Motor neuron (in vitro differentiated cells): ENCODE data around the gene KIFC1. TPM values are rescaled to one million over a fixed set of nuclear protein-coding genes. Genes with fewer than 3 reads are reported as not detected.

ENCODE experiments used
- ATAC-seq, 8 experiments: fragments of 200-7000 bp; cut with Tn5 transposase; replicated peaks in 6 of 8; 2 replicates each; pipeline ENCODE4 v1.8.0; 2021; ENCODE audit warnings: mild to moderate bottlenecking in 8 of 8, moderate library complexity in 8 of 8
- H3K27ac ChIP-seq, 2 donors: fragments of 250-450 bp; sonication (Bioruptor Pico); 2 replicates each; pipeline ENCODE4 v1.9.0; 2021; ENCODE audit warnings: antibody characterized with exemption in 2 of 2, mild to moderate bottlenecking in 2 of 2, moderate library complexity in 1 of 2
- H3K4me1 ChIP-seq, 2 donors: fragments of 250-450 bp; sonication (Bioruptor Pico); replicated peaks in 1 of 2; 2 replicates each; pipeline ENCODE4 v1.6.1; 2021; ENCODE audit warnings: antibody characterized with exemption in 2 of 2, mild to moderate bottlenecking in 2 of 2, moderate library complexity in 1 of 2
- H3K4me3 ChIP-seq, 5 donors: fragments of 250-450 bp; sonication (Bioruptor Pico); 2 replicates each; pipeline ENCODE4 v1.9.0; 2021; ENCODE audit warnings: antibody characterized with exemption in 5 of 5, mild to moderate bottlenecking in 5 of 5, moderate library complexity in 4 of 5
- WGBS, 10 experiments: fragments of 450-650 bp; shearing (Covaris generic); methylation state at CpG; one replicate each; pipeline ENCODE4 v1.0.0; 2022; 5-methylcytosine and 5-hydroxymethylcytosine counted together
- in situ Hi-C, 9 experiments: fragments of 400-800 bp; cut with MboI; loops; one replicate each; pipeline ENCODE4 v1.15.0; 2021; ENCODE audit warnings: low sequenced_read_pairs in 9 of 9, low pct_unique_long_range_greater_than_20kb in 2 of 9; ENCODE audit not compliant: unreplicated experiment in 9 of 9
- total RNA-seq, 8 experiments: library from RNA; unstranded; fragments of 300-600 nt; gene quantifications; 2 replicates each; pipeline versions ENCODE4 v1.2.3 to v1.2.4, GENCODE V29; 2022

KIFC1 gene
- total RNA-seq, 8 experiments from 2014 or later: 1.1 to 49.4 (median 2.5) TPM

DNA sequence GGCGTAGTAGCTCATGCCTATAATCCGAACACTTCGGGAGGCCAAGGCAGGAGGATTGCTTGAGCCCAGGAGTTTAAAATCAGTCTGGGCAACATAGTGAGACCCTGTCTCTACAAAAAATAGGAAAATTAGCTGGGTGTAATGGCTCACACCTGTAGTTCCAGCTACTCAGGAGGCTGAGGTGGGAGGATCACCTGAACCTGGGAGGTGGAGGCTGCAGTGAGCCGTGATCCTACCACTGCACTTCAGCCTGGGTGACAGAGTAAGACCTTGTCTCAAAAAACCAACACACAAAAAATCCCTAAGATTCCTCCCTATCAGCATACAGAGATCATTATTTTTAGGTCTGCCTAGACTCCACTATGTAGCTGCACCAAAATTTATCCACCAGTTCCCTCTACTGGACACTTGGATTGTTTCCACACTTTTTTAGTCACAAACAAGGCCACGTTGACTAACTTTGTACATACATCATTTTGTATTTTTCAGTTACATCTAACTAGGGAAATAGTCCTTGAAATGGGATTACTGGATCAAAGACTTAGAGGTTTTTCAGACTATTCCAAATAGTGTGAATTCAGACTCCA is 15.6 kb downstream of the KIFC1 start:
- H3K27ac ChIP-seq: no peak overlapping the region
- in situ Hi-C loops: no loop called here
- H3K4me3 ChIP-seq: no peak overlapping the region
- 71 to 100% (median 89%) methylated on average over 2 to 5 of the region's 5 CpGs; no CpG with 5 or more reads in 4 of the 10 experiments for WGBS, 10 experiments
- ATAC-seq: peak in 2 of 8 experiments; percentile 1
- peaks cover 7 to 9% of the 10 kb centered on the region in 2 donors for H3K4me1 ChIP-seq

- peak; percentile 86 to 95 (median 91) for ATAC-seq
- in situ Hi-C loops: no loop called here
- WGBS, 10 experiments: 0% methylated on average over 1 to 10 of the region's 65 CpGs; no CpG with 5 or more reads in 5 of the 10 experiments
Measured at GRCh38 chr6:33410050-33410710, 18.6 kb downstream of the KIFC1 start.

DNA sequence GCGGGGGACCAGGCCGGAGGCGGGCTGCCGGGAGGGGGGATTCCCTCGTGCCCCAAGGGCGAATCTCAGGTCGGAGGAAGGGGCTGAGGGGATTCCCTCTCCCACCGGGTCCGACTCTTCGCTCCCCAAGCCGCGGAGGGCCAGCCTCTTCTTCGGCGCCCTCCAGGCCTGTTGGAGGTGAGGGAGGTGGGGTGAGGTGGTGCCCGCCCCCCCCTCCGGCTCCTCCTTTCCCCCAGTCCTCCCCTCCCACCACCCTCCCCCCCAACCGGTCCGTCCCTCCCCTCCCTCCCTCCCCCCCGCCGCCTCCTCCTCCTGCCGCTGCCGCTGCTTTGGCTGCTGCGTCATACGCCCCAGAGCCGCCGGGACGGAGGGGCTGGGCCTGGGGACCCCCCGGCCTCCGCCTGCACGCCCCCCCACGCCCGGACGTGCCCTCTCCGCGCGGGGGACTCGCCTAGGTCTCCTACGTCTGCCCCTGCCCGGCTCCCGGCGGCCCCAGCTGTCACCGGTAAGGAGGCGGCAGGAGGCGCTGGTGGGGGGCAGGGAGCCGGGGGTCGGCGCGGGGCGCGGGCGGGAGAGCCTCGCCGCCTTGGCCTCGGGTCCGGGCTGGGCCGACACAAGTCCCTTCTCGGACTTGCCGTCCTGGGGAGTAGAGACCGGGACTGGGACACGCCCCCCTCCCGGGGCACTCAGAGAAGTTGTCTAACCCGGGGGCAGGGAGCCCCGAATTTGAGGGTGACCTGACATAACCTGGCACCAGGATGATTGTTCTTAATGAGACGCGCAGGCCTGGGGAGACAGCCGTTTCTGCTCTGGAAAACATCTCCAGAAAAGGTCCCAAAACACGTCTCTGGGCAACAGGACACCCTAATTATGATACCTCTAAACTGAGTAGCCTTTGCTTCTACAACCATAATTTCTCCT is 19.3 kb downstream of the KIFC1 start, which contains the start of gene PHF1:
PHF1 (plus strand) TSS at position 304 of the 921 bp plus-strand sequence. CDS start 1,250 bp downstream, outside the sequence.
- in situ Hi-C loops: no loop called here
- H3K4me1 ChIP-seq: peaks cover 7 to 11% of the 10 kb centered on the region in 2 donors

More at GRCh38 chr6:33410050-33410710, 18.6 kb downstream of the KIFC1 start:
- Histone ChIP-seq H3K4me3 (peak overlapping the region; percentile 77 to 96 (median 93)), H3K4me1 (peaks cover 7 to 9% of the 10 kb centered on the region in 2 donors), H3K27ac (peak overlapping the region; percentile 96 to 97)

GRCh38 chr6:33411632-33412005 is 20.0 kb downstream of the KIFC1 start:
- WGBS, 10 experiments: 44 to 100% (median 71%) methylated on average over 1 to 6 of the region's 6 CpGs; no CpG with 5 or more reads in 2 of the 10 experiments
- ATAC-seq: no peak
- in situ Hi-C loops: no loop called here
- H3K4me3 ChIP-seq: peak overlapping the region; percentile 77 to 96 (median 93)
- peak overlapping the region in 1 of 2 donors; percentile 97 for H3K27ac ChIP-seq
- H3K4me1 ChIP-seq: peaks cover 12 to 18% of the 10 kb centered on the region in 2 donors

More for the DNA sequence above, 19.3 kb downstream of the KIFC1 start, which contains the start of gene PHF1:
- Histone ChIP-seq H3K4me3 (peak within 1 kb of the TSS; percentile 77 to 96 (median 93)), H3K27ac (peak within 1 kb of the TSS; percentile 96 to 97)
- ATAC-seq: peak; percentile 25 to 59 (median 38)
- no CpG with 5 or more reads among the region's 67 CpGs for WGBS, 10 experiments

DNA sequence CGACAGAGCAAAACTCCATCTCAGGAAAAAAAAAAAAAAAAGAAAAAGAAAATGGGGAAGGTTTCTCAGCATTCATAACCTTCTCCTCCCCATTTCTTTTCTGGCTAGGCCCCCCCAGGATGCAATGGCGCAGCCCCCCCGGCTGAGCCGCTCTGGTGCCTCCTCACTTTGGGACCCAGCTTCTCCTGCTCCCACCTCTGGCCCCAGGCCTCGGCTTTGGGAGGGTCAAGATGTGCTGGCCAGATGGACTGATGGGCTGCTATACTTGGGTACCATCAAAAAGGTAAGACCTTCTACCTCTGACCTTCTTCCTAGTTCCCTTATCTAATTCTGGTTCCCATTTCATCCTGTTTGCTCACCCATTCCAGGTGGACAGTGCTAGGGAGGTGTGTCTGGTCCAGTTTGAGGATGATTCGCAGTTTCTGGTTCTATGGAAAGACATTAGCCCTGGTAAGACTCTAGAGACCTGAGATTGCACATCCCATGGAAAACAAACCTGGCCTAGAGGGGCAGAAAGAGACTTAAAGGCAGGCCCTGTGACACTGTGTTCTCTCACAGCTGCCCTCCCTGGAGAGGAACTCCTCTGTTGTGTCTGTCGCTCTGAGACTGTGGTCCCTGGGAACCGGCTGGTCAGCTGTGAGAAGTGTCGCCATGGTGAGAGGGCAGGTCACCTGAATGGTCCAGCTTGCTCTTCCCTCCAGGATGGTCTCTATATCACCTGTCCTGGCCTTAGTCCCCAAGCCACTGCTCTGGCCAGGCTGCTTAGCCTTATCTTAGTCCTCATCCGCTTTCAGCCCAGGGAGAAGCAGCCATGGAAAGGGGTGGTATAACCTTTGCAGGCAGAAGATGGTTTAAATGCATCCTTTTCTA is 20.8 kb downstream of the KIFC1 start:
- in situ Hi-C loops: no loop called here
- WGBS, 10 experiments: 91 to 100% (median 100%) methylated on average over 1 to 5 of the region's 10 CpGs; no CpG with 5 or more reads in 3 of the 10 experiments
- ATAC-seq: no peak
- peak overlapping the region in 4 of 5 donors; percentile 77 to 96 (median 92) for H3K4me3 ChIP-seq
- peaks cover 19% of the 10 kb centered on the region in 2 donors for H3K4me1 ChIP-seq
- no peak overlapping the region for H3K27ac ChIP-seq

DNA sequence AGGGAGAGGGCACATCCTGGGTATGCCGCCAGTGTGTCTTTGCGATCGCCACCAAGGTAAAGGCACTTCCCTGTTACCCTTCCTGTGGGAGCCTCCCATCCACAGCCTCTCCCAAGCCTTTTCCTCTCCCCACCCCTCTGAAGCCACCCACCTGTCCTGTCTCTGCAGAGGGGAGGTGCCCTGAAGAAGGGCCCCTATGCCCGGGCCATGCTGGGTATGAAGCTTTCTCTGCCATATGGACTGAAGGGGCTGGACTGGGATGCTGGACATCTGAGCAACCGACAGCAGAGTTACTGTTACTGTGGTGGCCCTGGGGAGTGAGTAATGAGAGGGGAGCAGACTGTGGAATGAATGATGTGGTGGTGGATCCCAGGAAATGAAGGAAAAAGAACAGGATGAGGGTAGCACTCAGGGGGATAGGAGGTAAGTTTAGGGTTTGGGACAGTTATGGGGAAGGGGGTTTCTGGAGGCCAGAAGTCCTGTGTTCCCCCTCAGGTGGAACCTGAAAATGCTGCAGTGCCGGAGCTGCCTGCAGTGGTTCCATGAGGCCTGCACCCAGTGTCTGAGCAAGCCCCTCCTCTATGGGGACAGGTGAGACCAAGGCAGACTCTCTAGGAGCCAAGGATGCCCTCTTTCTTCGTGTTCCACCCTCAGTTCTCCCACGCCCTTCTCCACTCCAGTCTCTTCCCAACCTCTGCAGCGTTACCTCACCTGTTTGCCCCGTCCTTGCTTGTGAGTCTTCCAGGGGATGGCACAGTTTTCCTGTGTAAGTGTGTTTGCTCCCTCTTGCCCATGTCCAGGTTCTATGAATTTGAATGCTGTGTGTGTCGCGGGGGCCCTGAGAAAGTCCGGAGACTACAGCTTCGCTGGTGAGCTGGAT is 21.9 kb downstream of the KIFC1 start:
- 83 to 100% (median 93%) methylated on average over 1 to 9 of the region's 14 CpGs; no CpG with 5 or more reads in 2 of the 10 experiments for WGBS, 10 experiments
- Histone ChIP-seq H3K4me3 (no peak overlapping the region), H3K4me1 (peaks cover 19 to 20% of the 10 kb centered on the region in 2 donors), H3K27ac (no peak overlapping the region)
- ATAC-seq: no peak
- in situ Hi-C loops: no loop called here

GRCh38 chr6:33414592-33415271 is 23.1 kb downstream of the KIFC1 start:
- in situ Hi-C loops: no loop called here
- Histone ChIP-seq H3K27ac (no peak overlapping the region), H3K4me1 (peaks cover 30 to 32% of the 10 kb centered on the region in 2 donors), H3K4me3 (no peak overlapping the region)
- ATAC-seq: no peak
- WGBS, 10 experiments: 42 to 83% (median 56%) methylated on average over 2 to 3 of the region's 12 CpGs; no CpG with 5 or more reads in 6 of the 10 experiments

- Histone ChIP-seq H3K4me1 (peaks cover 34% of the 10 kb centered on the region in 2 donors), H3K4me3 (peak overlapping the region in 2 of 5 donors; percentile 58 to 60), H3K27ac (no peak overlapping the region)
- WGBS, 10 experiments: 50 to 100% (median 90%) methylated on average over 1 to 3 of the region's 9 CpGs; no CpG with 5 or more reads in 4 of the 10 experiments
- in situ Hi-C loops: no loop called here
- no peak for ATAC-seq
Measured at GRCh38 chr6:33415831-33416230, 24.2 kb downstream of the KIFC1 start.

- peak overlapping the region; percentile 54 to 67 (median 60) for H3K4me3 ChIP-seq
- H3K4me1 ChIP-seq: peaks cover 37 to 39% of the 10 kb centered on the region in 2 donors
- WGBS, 10 experiments: 28 to 90% (median 52%) methylated on average over 2 to 10 of the region's 12 CpGs
- no peak for ATAC-seq
- in situ Hi-C loops: no loop called here
- peak overlapping the region; percentile 74 to 87 for H3K27ac ChIP-seq
Measured at GRCh38 chr6:33416386-33417127, 24.9 kb downstream of the KIFC1 start.

DNA sequence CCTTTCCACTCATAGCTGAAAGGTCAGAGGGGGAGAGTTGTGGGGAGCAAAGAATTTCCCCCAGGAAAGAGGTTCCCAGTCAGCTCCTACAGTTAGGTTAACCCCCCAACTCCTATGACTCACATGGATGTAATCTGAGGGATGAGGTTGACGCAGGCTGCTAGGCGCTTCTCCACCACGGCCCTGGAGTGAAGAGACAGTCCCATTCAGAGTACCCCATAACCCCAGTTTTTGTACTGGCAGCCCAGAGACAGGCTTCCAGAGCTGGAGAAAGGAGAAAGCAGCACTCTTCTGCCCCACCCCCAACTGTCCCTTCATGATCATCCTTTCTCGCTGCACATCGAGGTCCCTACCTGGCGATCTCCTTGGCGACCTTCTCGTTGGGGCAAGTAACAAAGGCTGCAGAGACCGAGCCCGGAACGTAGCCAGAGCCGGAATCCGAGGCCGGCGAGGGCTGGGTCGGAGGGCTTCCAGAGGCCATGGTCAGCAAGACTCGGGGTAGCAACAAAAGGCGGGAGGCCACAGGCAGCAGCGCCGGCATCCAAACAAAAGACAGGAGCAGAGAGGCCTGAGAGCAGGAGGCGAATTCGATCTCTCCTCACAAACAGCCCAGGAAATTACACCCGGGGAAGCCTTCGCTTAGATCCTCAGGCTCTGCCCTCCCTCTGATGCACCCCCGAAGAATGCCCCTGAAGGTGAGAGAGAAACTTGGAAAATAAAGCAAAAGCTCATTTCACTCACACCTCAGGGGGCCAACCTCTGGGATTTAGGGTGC is 25.7 kb downstream of the KIFC1 start:
- peak overlapping the region; percentile 54 to 67 (median 60) for H3K4me3 ChIP-seq
- in situ Hi-C loops: no loop called here
- 0 to 20% (median 3%) methylated on average over 2 to 17 of the region's 25 CpGs; no CpG with 5 or more reads in 5 of the 10 experiments for WGBS, 10 experiments
- peak in 2 of 8 experiments; percentile 6 to 7 for ATAC-seq
- H3K4me1 ChIP-seq: peaks cover 34% of the 10 kb centered on the region in 2 donors
- H3K27ac ChIP-seq: peak overlapping the region; percentile 74 to 87
